ENCODE results near the gene CAB39. TPM values are rescaled to one million over a fixed set of nuclear protein-coding genes. Genes with fewer than 3 reads are reported as not detected.

The CAB39 gene
- total and polyA plus RNA-seq, 2 of the 8 experiments (the other 6 are each of a cell fraction or from before 2014, with no cell fraction given): 16.4 to 50.5 TPM

- H3K18ac ChIP-seq (ENCODE audit: extremely low read depth, low read length): no peak overlapping the region
- no peak overlapping the region for H3K14ac ChIP-seq (ENCODE audit: insufficient read length)
- no peak overlapping the region for H3K56ac ChIP-seq (replicated peaks; ENCODE audit: insufficient read length, low read depth, low read length)
- H4K8ac ChIP-seq (ENCODE audit: extremely low read depth, insufficient read depth, low read length): no peak overlapping the region
- H3K36me3 ChIP-seq (ENCODE audit: control insufficient read depth in 2 of 4, insufficient read depth in 4 of 4, low read length in 3 of 4): no peaks in the 10 kb centered on the region
- FAIRE-seq (no peak), DNase-seq (ENCODE audit: low read depth in 1 of 2, low spot score in 2 of 2) (no peak)
- no peaks in the 10 kb centered on the region for H3K9me3 ChIP-seq (ENCODE audit: insufficient read depth in 2 of 2, low read depth in 1 of 2, low read length in 1 of 2)
- H3K79me1 ChIP-seq (ENCODE audit: low read depth, low read length): peaks cover 7% of the 10 kb centered on the region
- ChIA-PET POLR2A (ENCODE audit: partially characterized antibody) (interaction anchor here (1.1 kb wide), 1 partner anchor 10 kb away, joined by 3 read pairs; no protein-coding TSS in a partner anchor), CTCF (ENCODE audit: partially characterized antibody) (interaction anchor here (1.2 kb wide), 2 partner anchors 10 to 22 kb away, joined by 4 read pairs; no protein-coding TSS in a partner anchor)
- H3K4ac ChIP-seq (replicated peaks; ENCODE audit: insufficient read length, low read depth, low read length): no peak overlapping the region
- no peaks in the 10 kb centered on the region for H3K23me2 ChIP-seq (ENCODE audit: low read depth, low read length)
- no peak overlapping the region for H3K23ac ChIP-seq (ENCODE audit: insufficient read length)
- 86% methylated on average over 2 of the region's 2 CpGs; no CpG with 5 or more reads in 1 of the 2 experiments for WGBS, 2 experiments (ENCODE audit: extremely low coverage in 1 of 2, insufficient coverage in 1 of 2, insufficient read length in 1 of 2, insufficient replicate concordance in 2 of 2, low coverage in 1 of 2, low lambda C conversion rate in 2 of 2, missing lambda C conversion rate in 1 of 2)
- H3K4me2 ChIP-seq (ENCODE audit: insufficient read depth in 1 of 2, low read depth in 2 of 2, low read length in 2 of 2): no peak overlapping the region
- H2BK12ac ChIP-seq (ENCODE audit: low read depth, low read length): no peak overlapping the region
- no peak overlapping the region for H2BK5ac ChIP-seq (ENCODE audit: low read depth, low read length)
- H2AFZ ChIP-seq (ENCODE audit: low read length): no peak overlapping the region
- H2BK20ac ChIP-seq (ENCODE audit: low read length): no peak overlapping the region
- H2AK5ac ChIP-seq (ENCODE audit: low read depth, low read length): no peak overlapping the region
- H3K79me2 ChIP-seq (ENCODE audit: control insufficient read depth in 1 of 2, insufficient read depth in 2 of 2, low read length in 2 of 2): peaks cover 7 to 93% of the 10 kb centered on the region in 2 experiments
- H4K20me1 ChIP-seq (replicated peaks in 1 of 2; ENCODE audit: control insufficient read depth in 1 of 2, insufficient read depth in 2 of 2, low read length in 2 of 2): peaks cover 0 to 3% of the 10 kb centered on the region in 2 experiments
- no peak overlapping the region for H2BK15ac ChIP-seq (ENCODE audit: low read length)
- H3K9ac ChIP-seq (replicated peaks in 1 of 4; ENCODE audit: extremely low read depth in 1 of 4, low read depth in 3 of 4, low read length in 3 of 4): no peak overlapping the region
- no peak overlapping the region for H3K27ac ChIP-seq (ENCODE audit: low read depth, low read length)
- no peaks in the 10 kb centered on the region for H3K27me3 ChIP-seq (replicated peaks in 1 of 4; ENCODE audit: control insufficient read depth in 3 of 4, extremely low read depth in 1 of 4, insufficient read depth in 3 of 4, low read length in 3 of 4)
- peaks cover 0 to 8% (median 3%) of the 10 kb centered on the region in 4 experiments; a peak in 4 of 7 replicates for H3K4me1 ChIP-seq (replicated peaks in 1 of 4; ENCODE audit: control insufficient read depth in 3 of 4, insufficient read depth in 4 of 4, low read length in 3 of 4)
- H3K4me3 ChIP-seq (ENCODE audit: extremely low read depth in 1 of 4, insufficient read depth in 2 of 4, low read depth in 3 of 4, low read length in 4 of 4): no peak overlapping the region
- no peak overlapping the region for H4K91ac ChIP-seq (replicated peaks; ENCODE audit: insufficient read length, low read length)
- no peak overlapping the region for H2BK120ac ChIP-seq (replicated peaks; ENCODE audit: low read depth, low read length)
- H4K5ac ChIP-seq (ENCODE audit: insufficient read length, low read depth, low read length): no peak overlapping the region
- TF ChIP-seq JUN (IDR thresholded peaks at IDR 0.05; ENCODE audit: low read depth, low read length) (no peak), RBBP5 (IDR thresholded peaks at IDR 0.05; ENCODE audit: borderline replicate concordance, low read depth, low read length) (no peak), SIRT6 (IDR thresholded peaks at IDR 0.05; ENCODE audit: low read length) (no peak), ATF3 (IDR thresholded peaks at IDR 0.05; ENCODE audit: insufficient read depth, low read depth, low read length) (no peak), RNF2 (IDR thresholded peaks at IDR 0.05; ENCODE audit: borderline replicate concordance, low read depth, low read length, missing control alignments, poor library complexity, severe bottlenecking) (no peak), TAF7 (optimal IDR thresholded peaks at IDR 0.05; ENCODE audit: borderline replicate concordance, low read depth, low read length) (no peak), SP4 (IDR thresholded peaks at IDR 0.05; ENCODE audit: low read length) (no peak), EGR1 (IDR thresholded peaks at IDR 0.05; ENCODE audit: borderline replicate concordance, low read depth, low read length) (no peak), CHD2 (IDR thresholded peaks at IDR 0.05; ENCODE audit: low read length) (no peak), TAF1 (IDR thresholded peaks at IDR 0.05; ENCODE audit: low read depth, low read length) (no peak), ZNF274 (IDR thresholded peaks at IDR 0.05; ENCODE audit: borderline replicate concordance, extremely low read depth, low read length) (no peak), GTF2F1 (IDR thresholded peaks at IDR 0.05; ENCODE audit: borderline replicate concordance, low read depth, low read length) (no peak), CBX8 (IDR thresholded peaks at IDR 0.05; ENCODE audit: borderline replicate concordance, low read depth, low read length) (no peak)
These were observed 23.2 kb downstream of the CAB39 start for GRCh38 chr2:230735884-230736283.

Measured in H1 (cell line).